Stimulated activated CD8-positive, alpha-beta memory T cell treated with anti-CD3 and anti-CD28 coated beads, Interleukin-7, amount 100 ng/mL, for 24 hours (primary cell): ENCODE data around the gene PTPN2.

Experiments
- DNase-seq: peaks from one replicate; pipeline ENCODE4 v3.0.0-alpha.2; 2020; ENCODE audit warnings: low read depth

PTPN2 gene

DNA sequence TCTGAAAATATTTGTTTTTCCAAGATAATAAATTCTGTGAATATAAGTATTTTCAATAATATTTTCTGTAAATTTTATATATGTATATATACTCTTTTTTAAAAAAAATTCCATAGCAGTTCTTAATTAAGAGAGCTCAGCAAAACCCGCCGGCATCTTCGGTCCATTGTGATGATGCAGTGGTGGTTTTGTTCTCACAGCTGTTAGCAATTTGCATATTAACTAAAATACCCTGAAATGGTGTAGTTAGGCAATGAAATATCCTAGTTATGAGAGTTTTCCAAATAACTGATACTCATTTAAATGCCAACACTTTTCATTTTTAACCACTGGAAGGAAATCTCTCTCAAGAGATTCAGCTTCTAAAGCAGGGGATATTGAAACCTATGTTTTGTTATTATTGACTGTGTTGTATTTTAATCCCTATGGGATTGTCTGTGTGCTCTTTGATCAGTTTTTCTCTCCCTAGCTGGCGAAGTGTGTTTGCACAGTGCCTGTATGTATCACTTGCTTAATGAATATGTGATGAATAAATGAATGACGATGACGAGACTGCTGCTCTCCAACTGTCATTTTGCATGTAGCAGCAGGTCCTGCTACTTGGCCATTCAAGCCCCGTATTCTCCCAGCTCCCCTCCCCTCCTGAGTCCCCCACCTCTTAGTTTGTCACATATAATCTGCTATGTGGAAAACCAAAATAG lies 138.8 kb downstream of the PTPN2 start:
- no peak for DNase-seq

GRCh38 chr18:12744103-12744502 lies 139.9 kb downstream of the PTPN2 start:
- no peak for DNase-seq

- DNase-seq, result no peak
Observed at GRCh38 chr18:12742453-12742852, 141.6 kb downstream of the PTPN2 start.
